ENCODE measurements around the gene ATP5PF.

DNA sequence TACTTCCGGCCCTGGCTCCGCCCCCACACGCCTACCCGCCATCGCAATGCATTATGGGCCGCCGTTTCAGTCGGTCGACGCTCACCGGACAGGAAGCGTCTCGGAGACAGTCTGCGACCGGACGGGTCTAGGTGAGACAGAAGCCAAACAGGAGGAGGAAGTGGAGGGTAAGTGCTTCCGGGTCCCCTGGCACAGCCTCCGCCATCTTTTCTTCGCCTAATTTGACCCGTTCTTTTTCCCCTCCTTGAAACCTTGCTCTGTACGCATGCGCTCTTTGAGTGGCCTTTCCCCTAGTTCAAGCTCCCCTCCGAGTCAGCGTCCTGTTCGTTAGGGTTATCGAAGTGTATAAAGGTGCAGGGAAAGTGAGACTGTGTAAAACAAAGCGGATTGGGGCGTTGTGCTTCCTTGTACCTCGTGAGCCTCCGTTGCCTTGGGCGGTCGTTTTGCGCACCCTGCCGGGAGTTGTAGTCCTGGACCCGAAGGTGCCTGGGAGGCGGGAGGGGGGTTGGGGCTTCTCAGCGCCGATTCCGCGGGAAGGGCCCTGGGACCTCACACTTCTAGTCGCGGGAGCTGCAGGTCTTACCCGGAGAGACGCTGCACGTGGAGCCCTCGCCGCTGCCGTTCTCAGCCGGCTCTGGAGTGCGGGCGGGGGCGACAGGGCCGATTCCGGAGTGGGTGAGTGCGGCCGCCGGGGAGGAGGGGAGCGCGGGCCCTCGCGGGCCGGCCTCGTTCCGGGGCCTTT, at the start of gene ATP5PF, which contains the start of gene GABPA:
- TF ChIP-seq, protein P1, sequence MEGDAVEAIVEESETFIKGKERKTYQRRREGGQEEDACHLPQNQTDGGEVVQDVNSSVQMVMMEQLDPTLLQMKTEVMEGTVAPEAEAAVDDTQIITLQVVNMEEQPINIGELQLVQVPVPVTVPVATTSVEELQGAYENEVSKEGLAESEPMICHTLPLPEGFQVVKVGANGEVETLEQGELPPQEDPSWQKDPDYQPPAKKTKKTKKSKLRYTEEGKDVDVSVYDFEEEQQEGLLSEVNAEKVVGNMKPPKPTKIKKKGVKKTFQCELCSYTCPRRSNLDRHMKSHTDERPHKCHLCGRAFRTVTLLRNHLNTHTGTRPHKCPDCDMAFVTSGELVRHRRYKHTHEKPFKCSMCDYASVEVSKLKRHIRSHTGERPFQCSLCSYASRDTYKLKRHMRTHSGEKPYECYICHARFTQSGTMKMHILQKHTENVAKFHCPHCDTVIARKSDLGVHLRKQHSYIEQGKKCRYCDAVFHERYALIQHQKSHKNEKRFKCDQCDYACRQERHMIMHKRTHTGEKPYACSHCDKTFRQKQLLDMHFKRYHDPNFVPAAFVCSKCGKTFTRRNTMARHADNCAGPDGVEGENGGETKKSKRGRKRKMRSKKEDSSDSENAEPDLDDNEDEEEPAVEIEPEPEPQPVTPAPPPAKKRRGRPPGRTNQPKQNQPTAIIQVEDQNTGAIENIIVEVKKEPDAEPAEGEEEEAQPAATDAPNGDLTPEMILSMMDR (conservative IDR thresholded peaks at IDR 0.05; ENCODE audit: low read depth, low read length) = no peak
- no peak for TF ChIP-seq EZH2 (IDR thresholded peaks at IDR 0.05; ENCODE audit: borderline replicate concordance, low read depth, low read length, poor library complexity, severe bottlenecking)
